ENCODE data around the gene MTMR12.
"Not testable (repeated sequence)": the region's sequence is repeated elsewhere in the genome, so short reads cannot be mapped to it uniquely, and the experiment has no call there.

The MTMR12 gene

GRCh38 chr5:32297181-32298058, 15.3 kb downstream of the MTMR12 start:
- no peak for DNase-seq (ENCODE audit: low read depth)

- not testable (repeated sequence) for DNase-seq (ENCODE audit: low read depth)
Observed at GRCh38 chr5:32295966-32296772, 16.6 kb downstream of the MTMR12 start.

- DNase-seq (ENCODE audit: low read depth) = no peak
Observed at GRCh38 chr5:32291591-32291990, 21.1 kb downstream of the MTMR12 start.

GRCh38 chr5:32290922-32291321, 21.8 kb downstream of the MTMR12 start:
- DNase-seq (ENCODE audit: low read depth) = no peak

- not testable (repeated sequence) for DNase-seq (ENCODE audit: low read depth)
Observed at GRCh38 chr5:32290501-32290900, 22.2 kb downstream of the MTMR12 start.

- not testable (repeated sequence) for DNase-seq (ENCODE audit: low read depth)
Observed at GRCh38 chr5:32289986-32290385, 22.8 kb downstream of the MTMR12 start.

- not testable (repeated sequence) for DNase-seq (ENCODE audit: low read depth)
Observed at GRCh38 chr5:32288135-32288534, 24.6 kb downstream of the MTMR12 start.

GRCh38 chr5:32287525-32287924, 25.2 kb downstream of the MTMR12 start:
- DNase-seq (ENCODE audit: low read depth) = not testable (repeated sequence)

- no peak for DNase-seq (ENCODE audit: low read depth)
Observed at GRCh38 chr5:32285510-32286138, 27.1 kb downstream of the MTMR12 start.

- DNase-seq (ENCODE audit: low read depth) = no peak
Observed at GRCh38 chr5:32283539-32284377, 29.0 kb downstream of the MTMR12 start.

- DNase-seq (ENCODE audit: low read depth) = no peak
Observed at GRCh38 chr5:32283061-32283460, 29.7 kb downstream of the MTMR12 start.

- DNase-seq (ENCODE audit: low read depth) = no peak
Observed at GRCh38 chr5:32282633-32283032, 30.1 kb downstream of the MTMR12 start.

GRCh38 chr5:32281378-32282133, 31.2 kb downstream of the MTMR12 start:
- DNase-seq (ENCODE audit: low read depth) = not testable (repeated sequence)

GRCh38 chr5:32280656-32281081, 32.1 kb downstream of the MTMR12 start:
- no peak for DNase-seq (ENCODE audit: low read depth)

GRCh38 chr5:32279786-32280185, 33.0 kb downstream of the MTMR12 start:
- no peak for DNase-seq (ENCODE audit: low read depth)

GRCh38 chr5:32279223-32279622, 33.5 kb downstream of the MTMR12 start:
- no peak for DNase-seq (ENCODE audit: low read depth)

- no peak for DNase-seq (ENCODE audit: low read depth)
Observed at GRCh38 chr5:32278406-32278805, 34.3 kb downstream of the MTMR12 start.

- no peak for DNase-seq (ENCODE audit: low read depth)
Observed at GRCh38 chr5:32277798-32278197, 34.9 kb downstream of the MTMR12 start.

GRCh38 chr5:32276173-32276853, 36.4 kb downstream of the MTMR12 start:
- DNase-seq (ENCODE audit: low read depth) = no peak

GRCh38 chr5:32275396-32275741, 37.4 kb downstream of the MTMR12 start:
- no peak for DNase-seq (ENCODE audit: low read depth)

Measured in stimulated activated CD8-positive, alpha-beta memory T cell treated with anti-CD3 and anti-CD28 coated beads, Interleukin-15, amount 100 ng/mL, for 1 hour (primary cell).